ENCODE measurements around the gene ANKRD22.
"Not testable (repeated sequence)": the region's sequence is repeated elsewhere in the genome, so short reads cannot be mapped to it uniquely, and the experiment has no call there.

Gene ANKRD22

DNA sequence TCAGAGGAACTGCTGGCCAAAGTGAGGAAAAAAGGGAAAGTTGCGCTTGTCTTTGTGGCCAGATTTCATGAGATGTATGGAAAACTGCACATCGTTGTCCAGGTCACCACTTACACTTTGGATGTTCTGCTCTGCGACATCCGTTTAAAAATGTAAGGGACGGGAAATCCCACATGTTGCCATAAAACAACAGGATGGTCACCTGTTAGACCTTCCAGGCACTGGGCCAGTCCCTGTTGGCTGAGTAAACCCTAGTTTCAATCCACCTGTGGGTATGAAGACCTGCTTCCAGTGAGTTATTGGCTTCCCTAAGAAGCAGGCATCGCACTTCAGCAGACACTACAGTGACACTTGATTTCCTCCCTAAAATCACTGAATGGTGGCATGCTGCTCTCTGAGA, 25.7 kb upstream of the ANKRD22 start:
- DNase-seq: no peak

GRCh38 chr10:88875081-88875480, 23.4 kb upstream of the ANKRD22 start:
- DNase-seq: no peak

GRCh38 chr10:88874281-88874680, 22.6 kb upstream of the ANKRD22 start:
- no peak for DNase-seq

- DNase-seq: no peak
Observed at GRCh38 chr10:88873757-88874156, 22.1 kb upstream of the ANKRD22 start.

DNA sequence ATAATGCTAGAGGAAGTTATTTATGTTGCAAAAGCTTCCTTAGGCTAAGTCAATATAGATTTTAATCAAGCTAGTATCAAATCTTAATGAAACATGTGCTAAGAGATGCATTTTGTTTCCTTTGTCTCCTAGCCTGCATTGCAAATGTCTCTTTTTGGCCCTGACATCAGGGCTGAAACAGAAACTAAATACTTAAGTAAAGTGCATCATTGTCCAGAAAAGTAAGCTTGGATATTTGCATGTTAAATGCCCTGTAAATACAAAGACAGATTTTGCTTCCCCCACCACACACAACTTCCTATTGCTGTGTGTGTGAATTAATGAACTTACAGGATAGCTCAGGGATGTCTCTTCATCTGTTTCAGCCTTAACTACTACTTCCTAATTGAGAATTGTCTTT, 18.4 kb upstream of the ANKRD22 start:
- no peak for DNase-seq

- no peak for DNase-seq
Observed at GRCh38 chr10:88866454-88866853, 14.8 kb upstream of the ANKRD22 start.

- DNase-seq: no peak
Observed at GRCh38 chr10:88865281-88865876, 13.7 kb upstream of the ANKRD22 start.

DNA sequence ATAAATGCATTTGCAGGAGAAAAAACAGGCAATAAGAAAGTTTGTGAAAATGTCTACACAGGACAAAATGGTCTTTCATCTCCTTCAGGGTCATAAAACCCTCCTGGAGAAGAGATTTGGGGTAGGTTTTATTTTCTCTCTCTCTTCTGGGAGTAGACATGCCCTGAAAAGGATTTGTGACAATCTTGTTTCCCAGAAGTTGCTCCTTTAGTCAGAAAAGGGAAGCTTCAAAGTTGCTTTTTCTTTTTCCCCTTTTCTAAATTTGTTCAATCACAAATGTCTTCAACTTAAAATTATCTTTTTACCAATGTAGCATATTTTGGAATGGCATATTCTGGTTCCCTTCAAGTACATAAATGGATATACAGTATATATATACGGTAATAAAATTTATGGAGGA, 9.4 kb upstream of the ANKRD22 start:
- no peak for DNase-seq

- no peak for DNase-seq
Observed at GRCh38 chr10:88858491-88858890, 6.8 kb upstream of the ANKRD22 start.

DNA sequence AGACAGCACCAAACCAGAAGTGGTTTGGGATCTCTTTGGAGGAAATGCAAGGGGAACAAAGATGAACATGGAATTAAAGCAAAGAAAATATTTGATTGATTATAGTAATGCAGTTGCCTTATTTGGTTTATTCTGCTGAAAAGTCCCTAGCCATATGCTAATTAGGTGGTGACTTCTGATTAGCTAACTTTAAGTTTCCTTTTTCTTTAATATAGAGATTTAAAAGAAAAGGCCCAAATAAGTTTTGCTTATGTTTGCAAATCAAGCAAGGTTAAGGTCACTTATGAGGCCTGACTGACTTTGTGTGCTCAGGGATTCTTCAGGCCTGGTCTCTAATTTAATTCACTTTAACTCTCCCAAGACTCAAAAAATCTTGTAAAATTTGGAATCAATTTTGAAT, 6.2 kb upstream of the ANKRD22 start:
- no peak for DNase-seq

- DNase-seq: no peak
Observed at GRCh38 chr10:88854684-88855083, 3.0 kb upstream of the ANKRD22 start.

DNA sequence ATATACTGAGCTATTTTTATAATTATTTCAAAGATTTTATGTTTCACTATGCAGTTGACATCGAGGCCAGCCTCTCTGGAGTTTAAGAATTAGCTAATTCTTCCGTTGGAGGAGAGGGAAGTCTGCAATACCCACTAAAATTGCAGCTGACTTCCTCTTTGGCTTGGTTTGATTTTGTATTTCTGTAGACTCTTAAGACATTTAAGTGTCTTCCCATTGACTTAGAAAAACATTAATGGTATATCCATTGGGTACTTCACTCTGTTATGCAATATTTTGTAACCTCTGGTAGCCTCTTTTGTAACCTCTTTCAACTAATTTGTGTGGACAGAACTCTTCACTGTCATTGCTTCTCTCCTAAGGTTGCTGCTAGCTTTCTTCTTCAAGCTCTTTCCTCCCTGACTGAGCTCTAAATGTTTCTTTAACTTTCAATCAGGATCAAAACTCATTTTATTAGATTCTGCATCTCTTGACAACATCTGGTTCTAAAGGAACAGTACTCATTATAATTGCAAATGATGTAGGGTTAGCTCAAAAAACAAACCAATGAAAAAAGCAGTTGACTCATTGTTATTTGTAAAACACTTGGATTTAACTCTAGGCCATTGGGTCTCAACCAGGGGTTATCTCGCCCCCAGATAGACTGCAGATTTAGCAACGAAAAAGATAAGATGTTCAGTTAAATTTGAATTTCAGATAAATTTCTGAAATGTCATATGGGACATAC, 1.7 kb upstream of the ANKRD22 start:
- DNase-seq: no peak

DNA sequence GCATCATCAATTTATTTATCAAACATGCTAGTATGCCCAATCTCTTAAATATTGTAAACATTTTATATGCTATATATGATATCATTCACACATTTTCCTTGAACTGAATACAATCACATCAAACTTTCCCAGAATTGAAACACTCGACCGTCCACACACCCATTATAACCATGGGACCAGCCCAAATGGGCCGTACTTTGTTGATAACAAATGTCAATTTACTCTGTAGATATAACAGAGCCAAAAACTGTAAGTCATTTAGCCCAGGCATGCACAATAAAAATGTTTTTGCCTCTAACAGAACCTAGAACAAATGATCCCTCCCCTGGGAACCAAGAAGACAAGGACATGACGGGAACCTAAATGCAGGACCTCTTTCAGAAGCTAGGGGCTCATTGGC, 683 bp upstream of the ANKRD22 start:
- no peak for DNase-seq

DNA sequence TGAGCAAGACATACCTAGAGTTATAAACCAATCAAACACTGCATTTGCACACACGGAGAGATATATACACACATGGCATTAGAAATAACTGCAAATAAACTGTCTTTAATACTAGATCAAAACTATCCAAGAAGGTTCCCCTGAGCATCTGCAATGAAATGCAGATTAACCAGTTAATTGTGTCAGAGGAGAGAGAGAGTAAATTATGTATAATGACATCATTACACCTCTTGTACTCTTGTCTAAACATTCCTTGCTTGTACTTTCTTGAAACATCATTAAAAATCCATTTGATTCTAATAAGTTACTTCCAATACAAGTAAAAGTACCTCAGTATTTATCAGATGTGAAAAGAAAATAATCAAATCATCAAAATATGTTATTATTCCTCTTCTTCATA, 932 bp downstream of the ANKRD22 start:
- DNase-seq: no peak

DNA sequence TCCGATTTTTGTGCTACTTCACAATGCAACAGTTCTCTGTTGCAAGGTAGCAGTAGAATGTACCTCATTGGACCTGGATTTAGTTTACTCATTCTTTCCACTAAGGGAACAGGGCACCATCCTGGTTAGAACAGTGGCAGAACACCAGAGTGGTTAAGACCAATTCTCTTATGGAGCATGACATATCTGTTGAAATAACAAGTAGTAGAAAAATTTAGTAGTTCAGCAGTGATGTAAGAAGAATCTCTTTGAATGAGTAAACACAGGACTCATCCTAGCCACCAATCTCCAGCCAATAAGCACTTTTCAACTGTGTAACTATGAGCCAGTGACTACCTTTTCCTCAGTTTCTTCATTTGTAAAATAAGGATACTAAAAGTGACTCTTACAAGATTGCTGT, 2.4 kb downstream of the ANKRD22 start:
- no peak for DNase-seq

DNA sequence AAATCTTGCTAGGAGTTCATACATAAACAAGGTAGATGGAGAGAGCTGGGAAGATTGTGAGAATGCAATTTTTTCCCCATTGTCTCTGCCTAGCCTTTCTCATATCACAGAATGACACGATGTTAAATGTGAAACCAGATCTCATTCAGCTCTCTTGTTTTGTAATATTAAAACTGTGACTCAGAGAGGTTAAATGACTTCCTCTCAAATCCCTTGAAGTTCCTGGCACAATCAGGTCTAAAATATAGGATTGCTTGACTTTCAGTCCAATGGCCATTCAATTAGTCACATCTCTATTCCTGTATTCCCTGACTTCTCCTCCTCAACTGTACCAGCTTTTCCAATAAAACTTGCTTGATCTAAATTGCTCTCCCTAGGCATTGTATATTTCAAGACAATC, 3.1 kb downstream of the ANKRD22 start:
- no peak for DNase-seq

GRCh38 chr10:88843171-88843570, 8.5 kb downstream of the ANKRD22 start:
- DNase-seq: no peak

- DNase-seq: no peak
Observed at GRCh38 chr10:88841316-88842111, 10.1 kb downstream of the ANKRD22 start.

DNA sequence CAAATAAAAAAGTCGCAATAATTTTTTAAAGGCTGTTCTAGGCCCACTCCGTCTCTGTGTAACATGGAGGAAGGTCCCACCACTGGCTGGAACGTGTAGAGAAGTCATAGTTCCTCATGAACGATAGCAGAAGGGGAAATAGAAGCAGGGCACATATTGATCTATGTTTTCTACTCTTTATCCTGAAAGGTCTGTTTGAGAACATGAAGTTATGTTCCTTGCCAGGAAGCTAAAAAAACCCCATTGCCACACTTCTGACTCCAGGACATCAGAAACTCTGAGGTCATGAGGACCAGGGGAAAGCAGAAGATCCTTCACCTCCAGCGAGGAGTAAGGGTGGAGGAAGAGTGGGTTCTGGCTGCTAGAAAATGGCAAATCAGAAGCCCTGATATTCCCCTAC, 10.8 kb downstream of the ANKRD22 start:
- DNase-seq: no peak

DNA sequence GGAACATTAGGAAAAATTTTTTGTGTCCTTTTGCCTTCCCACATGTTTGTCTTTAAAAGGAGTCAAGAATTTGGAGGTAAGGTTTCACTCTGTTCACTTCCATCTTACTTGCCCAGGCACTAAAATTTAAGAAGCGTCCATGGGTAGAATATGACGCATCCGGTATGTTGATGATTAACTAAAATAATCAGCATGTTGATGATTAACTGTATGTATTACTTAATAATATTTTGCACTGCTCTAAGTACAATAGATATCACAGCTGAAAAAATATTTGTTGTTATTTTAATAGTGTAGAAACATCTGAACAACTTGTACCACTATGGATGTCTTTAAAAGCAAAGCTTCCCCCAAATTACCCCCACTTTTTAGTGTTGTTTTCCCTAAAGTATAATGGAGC, 11.5 kb downstream of the ANKRD22 start:
- DNase-seq: no peak

- no peak for DNase-seq
Observed at GRCh38 chr10:88838766-88839350, 12.8 kb downstream of the ANKRD22 start.

GRCh38 chr10:88837632-88838031, 14.0 kb downstream of the ANKRD22 start:
- DNase-seq: not testable (repeated sequence)

GRCh38 chr10:88835910-88836221, 15.8 kb downstream of the ANKRD22 start:
- DNase-seq: no peak

Data from NCI-H2029 (cell line).